IPS-20b (cell line): ENCODE results near the gene TRPV3.
A peak's percentile ranks its signal among the peaks of the same experiment; 100 is the strongest.

ENCODE experiments used
- H3K27ac ChIP-seq: one replicate; pipeline ENCODE4 v1.5.1; 2013; ENCODE audit warnings: low read length
- H3K27me3 ChIP-seq: 2 replicates; pipeline ENCODE4 v1.6.1; 2013; ENCODE audit warnings: mild to moderate bottlenecking, low read length, inconsistent platforms; ENCODE audit not compliant: insufficient read depth
- H3K36me3 ChIP-seq: 2 replicates; pipeline ENCODE4 v1.6.1; 2013; ENCODE audit warnings: low read depth, mild to moderate bottlenecking, inconsistent platforms, low read length, moderate library complexity; ENCODE audit not compliant: insufficient read depth
- H3K4me1 ChIP-seq: 2 replicates; pipeline ENCODE4 v1.6.1; 2013; ENCODE audit warnings: mild to moderate bottlenecking, control low read depth, inconsistent platforms, low read length, moderate library complexity; ENCODE audit not compliant: insufficient read depth
- H3K4me3 ChIP-seq: 2 replicates; pipeline ENCODE4 v1.5.1; 2013; ENCODE audit warnings: mild to moderate bottlenecking, low read length, inconsistent platforms
- H3K9ac ChIP-seq: 2 replicates; pipeline ENCODE4 v1.6.1; 2013; ENCODE audit warnings: low read depth, mild to moderate bottlenecking, inconsistent platforms, low read length, moderate library complexity
- H3K9me3 ChIP-seq: 2 replicates; pipeline ENCODE4 v1.6.1; 2013; ENCODE audit warnings: mild to moderate bottlenecking, low read depth, low read length, inconsistent platforms; ENCODE audit not compliant: insufficient read depth

The TRPV3 gene

DNA sequence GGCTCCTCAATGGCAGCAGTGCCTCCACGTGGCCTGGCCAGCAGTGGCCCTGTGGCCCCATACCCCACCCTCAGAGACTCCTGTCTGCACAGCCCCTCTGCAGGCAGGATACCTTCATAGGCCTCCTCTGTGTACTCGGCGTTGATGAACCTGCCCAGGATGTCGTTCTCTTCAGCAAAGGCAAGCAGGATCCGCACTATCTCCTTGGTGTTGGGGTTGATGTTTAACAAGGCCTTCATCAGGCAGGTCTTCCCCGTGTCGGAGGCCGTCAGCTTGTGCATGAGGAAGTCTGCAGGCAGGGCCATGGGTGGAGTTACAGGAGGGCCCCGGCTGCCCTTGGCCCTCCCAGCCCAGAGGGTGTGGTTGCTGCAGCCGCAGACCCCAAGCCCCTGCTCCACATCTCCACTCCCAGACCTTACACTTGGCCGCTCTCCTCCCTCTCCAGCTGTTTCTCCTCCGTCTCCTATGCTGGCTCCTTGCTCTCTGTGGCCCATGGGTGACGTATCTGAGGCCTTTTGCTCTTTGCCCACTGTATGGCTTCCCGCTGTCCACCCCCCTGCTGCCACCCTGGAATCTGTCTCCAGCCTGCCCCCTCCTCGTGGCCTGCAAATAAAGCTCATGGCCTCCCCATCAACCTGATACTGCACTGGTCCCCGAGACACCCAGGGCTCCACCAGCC, 15.1 kb downstream of the TRPV3 start:
- no peak overlapping the region for H3K4me3 ChIP-seq
- H3K27me3 ChIP-seq: no peaks in the 10 kb centered on the region
- H3K36me3 ChIP-seq: no peaks in the 10 kb centered on the region

DNA sequence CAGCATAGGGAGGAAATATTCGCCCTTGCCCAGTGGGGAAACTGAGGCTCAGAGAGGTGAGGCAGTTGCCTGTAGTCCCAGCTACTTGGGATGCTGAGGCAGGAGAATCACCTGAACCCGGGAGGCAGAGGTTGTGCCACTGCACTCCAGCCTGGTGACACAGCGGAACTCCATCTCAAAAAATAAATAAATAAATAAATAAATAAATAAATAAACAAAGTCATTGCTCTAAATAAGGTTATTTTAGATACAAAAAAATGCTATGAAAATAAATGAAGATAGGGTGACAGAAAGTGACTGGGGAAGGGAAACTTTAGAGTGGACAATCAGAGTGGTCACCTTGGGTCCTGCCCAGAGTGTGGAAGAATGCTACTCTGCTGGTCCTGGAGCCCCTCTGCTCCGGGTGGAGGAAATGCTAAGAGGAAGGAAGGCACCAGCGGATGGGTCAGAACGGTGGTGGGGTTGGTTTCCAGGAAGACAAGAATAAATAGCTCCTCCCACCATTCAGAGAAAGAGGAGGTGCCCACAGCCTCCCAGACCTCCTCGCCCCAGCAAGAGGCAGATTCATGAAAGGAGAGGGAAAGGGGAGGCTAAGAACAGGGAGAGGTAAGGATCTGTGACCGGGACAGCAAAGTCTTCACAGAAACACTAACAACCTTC, 17.6 kb downstream of the TRPV3 start:
- H3K4me3 ChIP-seq: no peak overlapping the region
- H3K4me1 ChIP-seq: no peaks in the 10 kb centered on the region
- no peak overlapping the region for H3K9ac ChIP-seq
- no peaks in the 10 kb centered on the region for H3K27me3 ChIP-seq
- H3K9me3 ChIP-seq: no peaks in the 10 kb centered on the region
- no peaks in the 10 kb centered on the region for H3K36me3 ChIP-seq
- no peak overlapping the region for H3K27ac ChIP-seq

More for the DNA sequence above, 15.1 kb downstream of the TRPV3 start:
- Histone ChIP-seq H3K9ac (no peak overlapping the region), H3K27ac (no peak overlapping the region), H3K9me3 (no peaks in the 10 kb centered on the region), H3K4me1 (no peaks in the 10 kb centered on the region)

DNA sequence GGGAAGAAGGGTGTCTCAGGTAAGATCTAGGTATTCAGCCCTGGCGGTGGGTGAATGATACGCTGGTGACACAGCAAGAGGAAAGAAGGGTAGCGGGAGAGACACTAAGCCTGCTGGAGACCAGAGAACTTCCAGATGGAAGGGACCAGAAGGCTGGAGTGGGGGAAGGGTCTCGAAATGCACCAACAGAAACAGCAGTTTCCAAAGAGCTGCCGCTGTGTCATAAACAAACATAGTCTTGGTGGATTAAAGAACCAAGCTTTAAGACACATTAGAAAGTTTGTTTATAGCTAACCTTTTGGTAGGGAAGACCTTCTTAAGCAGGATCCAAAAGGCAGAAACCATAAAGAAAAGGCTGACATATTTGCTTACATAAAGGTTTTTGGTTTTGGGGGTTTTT, 20.9 kb downstream of the TRPV3 start:
- H3K27ac ChIP-seq: no peak overlapping the region
- H3K4me1 ChIP-seq: no peaks in the 10 kb centered on the region
- H3K9ac ChIP-seq: no peak overlapping the region
- no peaks in the 10 kb centered on the region for H3K27me3 ChIP-seq
- no peak overlapping the region for H3K4me3 ChIP-seq
- no peaks in the 10 kb centered on the region for H3K9me3 ChIP-seq
- no peaks in the 10 kb centered on the region for H3K36me3 ChIP-seq

DNA sequence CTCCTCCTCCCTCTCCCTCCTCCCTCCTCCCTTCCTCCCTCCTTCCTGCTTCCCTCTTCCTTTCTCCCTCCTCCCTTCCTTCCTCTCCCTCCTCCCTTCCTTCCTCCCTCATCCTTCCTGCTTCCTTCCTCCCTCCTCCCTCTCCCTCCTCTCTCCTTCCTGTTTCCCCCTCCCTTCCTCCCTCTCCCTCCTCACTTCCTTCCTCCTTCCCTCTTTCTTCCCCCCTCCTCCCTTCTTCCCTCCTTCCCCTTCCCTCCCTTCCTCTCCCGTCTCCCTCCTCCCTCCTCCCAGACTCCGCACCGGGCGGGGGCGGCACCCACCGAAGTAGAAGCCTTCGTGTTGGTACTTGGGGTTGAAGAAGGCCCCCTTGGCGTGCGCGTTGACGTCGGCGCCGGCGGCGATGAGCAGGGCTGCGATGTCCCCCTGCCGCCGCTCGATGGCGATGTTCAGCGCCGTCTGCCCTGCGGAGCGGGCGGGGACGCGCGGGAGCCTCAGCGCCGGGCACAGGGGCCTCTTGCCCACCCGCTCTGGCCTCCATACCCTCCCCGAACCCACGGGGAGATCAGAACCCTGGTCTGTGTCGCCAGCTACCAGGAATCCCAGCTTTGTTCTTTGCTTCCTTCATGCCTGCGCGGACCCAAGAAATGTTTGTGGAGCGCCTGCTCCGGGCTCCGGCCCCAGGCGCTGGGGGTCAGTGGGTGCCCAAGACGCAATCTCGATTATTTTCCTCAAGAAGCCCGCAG, 22.2 kb downstream of the TRPV3 start:
- H3K4me1 ChIP-seq: peaks cover 2% of the 10 kb centered on the region; the same call in 1 of the 2 replicates
- no peaks in the 10 kb centered on the region for H3K9me3 ChIP-seq
- peak overlapping the region; percentile 70; the same call in 1 of the 2 replicates for H3K4me3 ChIP-seq
- no peak overlapping the region for H3K27ac ChIP-seq
- no peaks in the 10 kb centered on the region for H3K36me3 ChIP-seq
- peak overlapping the region; percentile 72; the same call in 1 of the 2 replicates for H3K9ac ChIP-seq
- H3K27me3 ChIP-seq: no peaks in the 10 kb centered on the region

DNA sequence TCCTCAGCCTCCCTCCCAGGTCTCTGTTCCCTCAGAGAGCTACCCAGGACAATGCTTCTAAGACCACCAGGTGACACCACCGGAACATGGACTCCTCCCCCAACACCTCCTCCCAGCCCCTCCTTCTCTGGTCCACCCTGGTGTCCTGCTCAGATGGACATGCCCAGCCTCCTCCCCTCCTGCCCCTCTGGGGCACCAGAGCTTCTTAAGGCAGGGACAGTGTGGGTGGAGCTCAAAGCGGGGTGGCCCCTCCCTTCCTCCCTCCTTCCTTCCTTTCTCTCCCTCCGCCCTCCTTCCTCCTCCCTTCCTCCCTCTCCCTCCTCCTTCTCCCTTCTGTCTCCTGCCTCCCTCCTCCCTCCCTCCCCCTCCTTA, 22.7 kb downstream of the TRPV3 start:
- H3K4me1 ChIP-seq: peaks cover 4% of the 10 kb centered on the region; the same call in 1 of the 2 replicates
- H3K9me3 ChIP-seq: no peaks in the 10 kb centered on the region
- H3K36me3 ChIP-seq: no peaks in the 10 kb centered on the region
- H3K4me3 ChIP-seq: no peak overlapping the region
- H3K27ac ChIP-seq: no peak overlapping the region
- H3K9ac ChIP-seq: peak overlapping the region; percentile 11; the same call in 1 of the 2 replicates
- H3K27me3 ChIP-seq: no peaks in the 10 kb centered on the region

DNA sequence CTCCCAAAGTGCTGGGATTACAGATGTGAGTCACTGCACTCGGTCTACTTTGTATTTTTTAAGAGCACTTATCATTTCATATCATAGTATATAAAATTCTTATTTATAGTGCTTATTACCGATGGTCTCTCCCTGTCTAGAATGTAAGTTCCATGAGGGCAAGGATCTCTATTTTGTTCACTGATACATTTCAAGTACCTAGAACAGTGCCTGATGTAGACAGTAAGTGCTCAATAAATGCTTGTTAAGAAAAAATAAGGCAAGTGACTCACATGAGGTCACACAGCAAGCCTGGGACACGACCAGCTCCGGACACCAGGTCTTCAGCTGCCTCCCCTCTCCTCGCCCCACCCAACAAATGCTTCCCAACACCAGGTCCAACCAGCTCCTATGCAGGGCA, 23.9 kb downstream of the TRPV3 start:
- H3K27ac ChIP-seq: no peak overlapping the region
- no peaks in the 10 kb centered on the region for H3K9me3 ChIP-seq
- peaks cover 4% of the 10 kb centered on the region; the same call in 1 of the 2 replicates for H3K4me1 ChIP-seq
- no peak overlapping the region for H3K9ac ChIP-seq
- no peak overlapping the region for H3K4me3 ChIP-seq
- no peaks in the 10 kb centered on the region for H3K27me3 ChIP-seq
- H3K36me3 ChIP-seq: no peaks in the 10 kb centered on the region

DNA sequence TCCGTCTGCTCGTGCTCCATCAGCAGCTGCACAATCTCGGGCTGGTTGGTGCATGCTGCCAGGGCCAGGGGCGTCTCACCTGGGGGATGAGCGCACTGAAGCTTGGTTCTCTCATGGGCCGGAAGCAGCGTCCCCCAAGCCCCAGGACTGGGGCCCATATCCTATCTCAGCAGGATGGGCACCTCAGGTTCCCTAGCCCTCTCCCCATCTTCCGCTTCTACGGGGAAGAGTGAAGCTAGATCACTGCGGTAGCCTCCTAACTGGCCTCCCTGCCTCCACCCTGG, 24.8 kb downstream of the TRPV3 start:
- H3K36me3 ChIP-seq: no peaks in the 10 kb centered on the region
- peaks cover 4% of the 10 kb centered on the region; the same call in 1 of the 2 replicates for H3K4me1 ChIP-seq
- no peaks in the 10 kb centered on the region for H3K27me3 ChIP-seq
- no peak overlapping the region for H3K9ac ChIP-seq
- no peak overlapping the region for H3K27ac ChIP-seq
- H3K4me3 ChIP-seq: no peak overlapping the region
- no peaks in the 10 kb centered on the region for H3K9me3 ChIP-seq

DNA sequence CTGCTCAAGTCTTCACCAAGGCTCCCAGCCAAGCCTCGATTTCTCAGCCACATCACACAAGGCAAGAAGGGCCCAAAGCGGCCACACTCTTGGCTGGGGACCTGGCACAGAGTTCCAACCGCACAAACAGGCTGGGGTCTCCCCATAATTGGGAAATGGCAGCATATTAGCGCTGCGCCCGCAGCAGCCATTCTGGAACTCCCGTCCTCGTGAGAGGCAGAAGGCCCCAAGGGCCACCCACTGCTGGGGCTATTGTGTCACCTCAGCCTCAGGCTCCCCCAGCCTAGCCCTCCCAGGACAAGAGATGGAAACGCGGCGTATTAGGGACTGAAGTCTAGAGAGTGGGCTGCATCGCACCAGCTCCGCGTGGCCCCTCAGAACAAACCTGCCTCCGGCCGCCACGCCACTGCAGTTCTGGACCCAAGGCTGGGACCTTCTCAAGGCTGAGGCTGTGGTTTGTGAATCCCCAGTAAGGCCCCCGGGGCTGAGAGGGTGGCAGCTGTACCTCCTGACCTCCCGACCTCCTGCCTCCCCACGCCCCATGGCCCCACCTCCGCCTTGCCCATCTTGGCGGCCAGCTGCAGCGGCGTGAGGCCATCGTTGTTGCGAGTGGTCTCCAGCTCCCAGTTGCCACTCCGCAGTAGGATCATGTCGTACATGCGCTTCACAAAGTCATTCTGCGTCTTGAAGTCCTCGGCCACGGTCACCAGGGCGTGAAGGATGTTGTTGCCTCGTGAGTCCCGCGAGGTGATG, 25.3 kb downstream of the TRPV3 start:
- Histone ChIP-seq H3K27ac (no peak overlapping the region), H3K27me3 (no peaks in the 10 kb centered on the region), H3K9ac (no peak overlapping the region), H3K9me3 (no peaks in the 10 kb centered on the region), H3K4me1 (peaks cover 4% of the 10 kb centered on the region; the same call in 1 of the 2 replicates), H3K36me3 (no peaks in the 10 kb centered on the region), H3K4me3 (no peak overlapping the region)

DNA sequence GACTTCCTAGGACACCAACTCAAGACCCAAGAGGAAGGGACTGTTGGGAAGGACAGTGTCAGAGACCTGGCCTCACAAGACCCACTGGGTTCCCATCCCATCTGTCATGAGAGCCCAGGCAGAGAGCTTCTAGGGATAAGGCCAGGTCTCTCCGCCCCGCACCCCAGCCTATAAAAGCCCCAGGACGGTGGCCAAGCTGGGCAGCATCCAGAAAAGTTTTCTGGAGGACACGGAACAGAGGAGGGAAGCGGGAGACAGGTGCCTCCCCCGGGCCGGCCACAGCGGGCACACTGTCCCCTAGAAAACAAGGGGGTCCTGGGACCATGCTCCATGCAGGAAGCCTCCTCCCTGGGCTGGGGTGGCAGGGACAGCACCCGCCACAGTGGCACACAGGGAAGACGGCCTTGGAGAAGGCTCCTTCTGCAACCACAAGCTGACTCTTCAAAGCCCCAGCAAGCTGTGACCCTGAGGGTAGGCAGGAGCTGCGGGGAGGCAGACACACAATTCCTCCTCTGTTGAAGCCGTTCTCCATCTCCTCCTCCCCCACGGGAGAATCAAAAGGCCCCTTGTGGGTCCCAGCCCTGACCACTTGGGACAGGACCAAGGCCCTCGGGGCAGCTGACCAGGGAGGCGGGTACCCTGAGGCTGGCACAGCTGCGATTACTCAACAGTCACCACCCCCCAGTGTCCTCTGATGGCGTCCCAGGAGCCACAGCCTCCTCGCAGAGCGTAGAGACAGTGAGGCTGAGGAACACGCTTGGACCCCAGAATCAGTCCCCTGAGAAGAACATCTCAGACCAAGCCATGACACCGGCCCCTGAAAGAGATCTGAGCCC, 26.1 kb downstream of the TRPV3 start:
- no peaks in the 10 kb centered on the region for H3K27me3 ChIP-seq
- H3K27ac ChIP-seq: no peak overlapping the region
- peaks cover 4% of the 10 kb centered on the region; the same call in 1 of the 2 replicates for H3K4me1 ChIP-seq
- no peak overlapping the region for H3K4me3 ChIP-seq
- H3K9ac ChIP-seq: no peak overlapping the region
- no peaks in the 10 kb centered on the region for H3K36me3 ChIP-seq
- no peaks in the 10 kb centered on the region for H3K9me3 ChIP-seq

DNA sequence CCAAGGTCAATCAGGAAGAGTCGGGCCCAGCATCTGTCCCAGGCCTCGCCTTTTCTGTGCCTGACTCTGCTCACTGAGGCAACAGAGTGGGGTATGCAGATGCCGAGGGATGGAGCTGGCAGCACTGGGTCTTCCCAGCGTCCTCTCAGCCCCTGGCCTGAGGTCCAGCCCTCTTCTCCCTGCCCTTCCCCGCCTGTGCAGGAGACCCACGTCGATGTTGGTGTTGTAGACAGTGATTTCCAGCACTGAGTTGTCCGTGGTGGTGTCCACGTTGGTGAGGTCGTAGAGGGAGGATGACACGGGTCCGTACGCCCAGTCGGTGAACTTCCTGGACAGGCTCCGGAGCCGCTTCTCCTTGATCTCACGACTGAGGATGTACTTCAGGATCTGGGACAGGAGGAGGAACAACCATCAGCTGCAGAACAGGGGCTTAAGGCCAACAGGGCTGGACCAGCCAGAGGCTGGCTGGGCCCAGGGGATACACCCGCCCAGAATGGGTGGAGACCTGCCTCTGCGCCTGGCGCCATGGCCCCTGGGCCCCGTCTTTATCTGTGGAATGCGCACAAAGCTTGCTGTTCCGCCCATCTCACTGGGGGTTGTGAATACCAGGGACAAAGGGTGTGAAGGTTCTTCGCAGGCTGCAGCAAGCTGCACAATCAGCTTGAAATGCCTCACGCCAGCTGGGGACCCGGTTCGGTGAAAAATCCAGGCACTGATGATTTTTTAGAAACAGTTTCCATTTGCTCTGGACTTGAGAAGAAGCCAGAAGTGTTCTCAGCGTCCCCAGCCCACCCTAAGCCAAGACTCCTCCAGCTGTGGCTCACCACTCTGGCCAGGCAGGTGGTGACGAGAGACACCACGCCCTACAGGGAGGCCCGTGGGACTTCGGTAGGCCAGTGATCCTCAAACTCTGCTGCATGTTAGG, 27.5 kb downstream of the TRPV3 start:
- no peaks in the 10 kb centered on the region for H3K27me3 ChIP-seq
- H3K4me3 ChIP-seq: 0 out of 2 replicates have a peak overlapping the region, but pooled peaks have one; percentile 6
- peak overlapping the region; percentile 26; the same call in 1 of the 2 replicates for H3K9ac ChIP-seq
- H3K4me1 ChIP-seq: peaks cover 4% of the 10 kb centered on the region; the same call in 1 of the 2 replicates
- H3K9me3 ChIP-seq: no peaks in the 10 kb centered on the region
- no peak overlapping the region for H3K27ac ChIP-seq
- H3K36me3 ChIP-seq: no peaks in the 10 kb centered on the region
